ENCODE measurements around the gene PPFIA3.

The PPFIA3 gene

GRCh38 chr19:49157445-49158224, 38.3 kb downstream of the PPFIA3 start, which contains the start of gene TRPM4:
TRPM4 (plus strand) TSS chr19:49157792; CDS start chr19:49157867, 75 bp downstream.
- H3K4me1 Mint-ChIP-seq: peaks cover 41% of the 10 kb centered on the region
- H3K27ac Mint-ChIP-seq: peak within 1 kb of the TSS; percentile 64 to 89 (median 88)
- TF ChIP-seq, protein P1, sequence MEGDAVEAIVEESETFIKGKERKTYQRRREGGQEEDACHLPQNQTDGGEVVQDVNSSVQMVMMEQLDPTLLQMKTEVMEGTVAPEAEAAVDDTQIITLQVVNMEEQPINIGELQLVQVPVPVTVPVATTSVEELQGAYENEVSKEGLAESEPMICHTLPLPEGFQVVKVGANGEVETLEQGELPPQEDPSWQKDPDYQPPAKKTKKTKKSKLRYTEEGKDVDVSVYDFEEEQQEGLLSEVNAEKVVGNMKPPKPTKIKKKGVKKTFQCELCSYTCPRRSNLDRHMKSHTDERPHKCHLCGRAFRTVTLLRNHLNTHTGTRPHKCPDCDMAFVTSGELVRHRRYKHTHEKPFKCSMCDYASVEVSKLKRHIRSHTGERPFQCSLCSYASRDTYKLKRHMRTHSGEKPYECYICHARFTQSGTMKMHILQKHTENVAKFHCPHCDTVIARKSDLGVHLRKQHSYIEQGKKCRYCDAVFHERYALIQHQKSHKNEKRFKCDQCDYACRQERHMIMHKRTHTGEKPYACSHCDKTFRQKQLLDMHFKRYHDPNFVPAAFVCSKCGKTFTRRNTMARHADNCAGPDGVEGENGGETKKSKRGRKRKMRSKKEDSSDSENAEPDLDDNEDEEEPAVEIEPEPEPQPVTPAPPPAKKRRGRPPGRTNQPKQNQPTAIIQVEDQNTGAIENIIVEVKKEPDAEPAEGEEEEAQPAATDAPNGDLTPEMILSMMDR (IDR thresholded peaks at IDR 0.05; ENCODE audit: unreplicated experiment in 3 of 3): no peak
- peaks cover 4% of the 10 kb centered on the region for H3K36me3 Mint-ChIP-seq (ENCODE audit: low read depth)
- peak within 1 kb of the TSS; percentile 82 to 99 (median 94) for H3K4me3 Mint-ChIP-seq
- H3K9me3 Mint-ChIP-seq: no peaks in the 10 kb centered on the region
- H3K27me3 Mint-ChIP-seq (ENCODE audit: low read depth): peaks cover 15% of the 10 kb centered on the region

- Mint-ChIP-seq H3K36me3 (ENCODE audit: low read depth) (peaks cover 4% of the 10 kb centered on the region), H3K27ac (no peak overlapping the region), H3K4me1 (peaks cover 16% of the 10 kb centered on the region), H3K4me3 (peak overlapping the region in 2 of 3 experiments; percentile 6 to 38), H3K9me3 (no peaks in the 10 kb centered on the region), H3K27me3 (ENCODE audit: low read depth) (peaks cover 3% of the 10 kb centered on the region)
- TF ChIP-seq, protein P1 (IDR thresholded peaks at IDR 0.05; ENCODE audit: unreplicated experiment in 3 of 3): no peak
These were observed 41.3 kb downstream of the PPFIA3 start for GRCh38 chr19:49160450-49161189.

GRCh38 chr19:49161987-49162386, 42.6 kb downstream of the PPFIA3 start:
- Mint-ChIP-seq H3K4me1 (peaks cover 9% of the 10 kb centered on the region), H3K27ac (peak overlapping the region in 1 of 3 experiments; percentile 29), H3K27me3 (ENCODE audit: low read depth) (no peaks in the 10 kb centered on the region), H3K36me3 (ENCODE audit: low read depth) (peaks cover 4% of the 10 kb centered on the region), H3K9me3 (no peaks in the 10 kb centered on the region), H3K4me3 (peak overlapping the region in 1 of 3 experiments; percentile 23)
- TF ChIP-seq, protein P1 (IDR thresholded peaks at IDR 0.05; ENCODE audit: unreplicated experiment in 3 of 3): no peak

DNA sequence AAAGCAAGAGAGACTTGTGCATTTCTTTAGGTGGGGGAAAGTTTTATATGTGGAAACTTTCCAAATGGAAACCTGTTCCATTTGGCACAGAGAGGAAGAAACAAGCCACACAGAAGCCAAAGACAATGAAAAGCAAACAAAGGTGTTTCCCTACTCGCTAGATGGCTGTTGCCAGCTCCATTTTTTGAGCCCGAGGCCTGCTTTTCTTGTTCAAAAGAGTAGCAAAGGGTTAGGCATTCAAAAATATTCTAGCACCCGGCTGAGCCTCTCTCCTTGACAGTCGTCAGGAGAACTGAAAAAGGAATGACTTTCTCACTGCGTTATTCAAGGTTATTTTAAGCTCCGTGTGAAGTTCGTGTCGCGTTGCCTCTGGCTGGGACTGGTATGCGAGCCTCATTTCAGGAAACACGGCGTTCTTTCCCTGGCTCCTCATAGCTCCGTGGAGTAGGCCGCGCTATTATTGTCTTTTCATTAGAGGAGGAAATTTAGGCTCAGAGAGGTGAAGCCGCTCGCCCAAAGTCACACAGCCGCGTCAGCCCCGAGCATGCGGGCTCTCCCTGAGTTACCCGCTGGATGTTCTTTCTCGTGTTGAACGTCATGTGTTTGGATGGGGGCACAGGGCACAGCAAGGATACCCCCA, 45.9 kb downstream of the PPFIA3 start:
- Mint-ChIP-seq H3K4me1 (no peaks in the 10 kb centered on the region), H3K36me3 (ENCODE audit: low read depth) (peaks cover 4% of the 10 kb centered on the region), H3K9me3 (no peaks in the 10 kb centered on the region), H3K27me3 (ENCODE audit: low read depth) (no peaks in the 10 kb centered on the region), H3K4me3 (no peak overlapping the region), H3K27ac (no peak overlapping the region)
- TF ChIP-seq, protein P1 (IDR thresholded peaks at IDR 0.05; ENCODE audit: unreplicated experiment in 3 of 3): no peak

- Mint-ChIP-seq H3K4me1 (no peaks in the 10 kb centered on the region), H3K9me3 (no peaks in the 10 kb centered on the region), H3K4me3 (no peak overlapping the region), H3K36me3 (ENCODE audit: low read depth) (peaks cover 7% of the 10 kb centered on the region), H3K27ac (no peak overlapping the region), H3K27me3 (ENCODE audit: low read depth) (no peaks in the 10 kb centered on the region)
- TF ChIP-seq, protein P1 (IDR thresholded peaks at IDR 0.05; ENCODE audit: unreplicated experiment in 3 of 3): no peak
These were observed 46.5 kb downstream of the PPFIA3 start for GRCh38 chr19:49165865-49166301.

Data from nephron (organoid).